Mononuclear cell (primary cell): ENCODE measurements around the gene NCS1. TPM values are rescaled to one million over a fixed set of nuclear protein-coding genes. Genes with fewer than 3 reads are reported as not detected.

Experiments used
- H3K27me3 ChIP-seq: 2 replicates; pipeline ENCODE4 v1.6.0; 2011; ENCODE audit warnings: low read length, control low read depth; ENCODE audit not compliant: insufficient read depth
- H3K4me1 ChIP-seq: 2 replicates; pipeline ENCODE4 v1.5.1; 2011; ENCODE audit warnings: mild to moderate bottlenecking, low read length, control low read depth; ENCODE audit not compliant: insufficient read depth
- H3K4me3 ChIP-seq: 2 replicates; pipeline ENCODE4 v1.5.1; 2011; ENCODE audit warnings: mild to moderate bottlenecking, low read length, moderate library complexity
- H3K9me3 ChIP-seq: 2 replicates; pipeline ENCODE4 v1.5.1; 2011; ENCODE audit warnings: low read depth, mild to moderate bottlenecking, control low read depth, low read length
- total RNA-seq: library from RNA; depleted of rRNA; stranded (reverse); fragments of >200 nt; gene quantifications from one replicate; pipeline ENCODE4 v1.2.3, GENCODE V29; 2012

Gene NCS1
- total RNA-seq, 1 donor, result 0.42 TPM

GRCh38 chr9:130204959-130205358 lies 32.8 kb downstream of the NCS1 start:
- H3K4me3 ChIP-seq, result no peak overlapping the region
- H3K27me3 ChIP-seq, result no peaks in the 10 kb centered on the region
- no peaks in the 10 kb centered on the region for H3K9me3 ChIP-seq
- no peaks in the 10 kb centered on the region for H3K4me1 ChIP-seq

GRCh38 chr9:130205912-130206311 lies 33.7 kb downstream of the NCS1 start:
- Histone ChIP-seq H3K27me3 (no peaks in the 10 kb centered on the region), H3K4me1 (no peaks in the 10 kb centered on the region), H3K4me3 (no peak overlapping the region), H3K9me3 (no peaks in the 10 kb centered on the region)

GRCh38 chr9:130206579-130206978 lies 34.4 kb downstream of the NCS1 start:
- Histone ChIP-seq H3K9me3 (no peaks in the 10 kb centered on the region), H3K4me1 (no peaks in the 10 kb centered on the region), H3K27me3 (no peaks in the 10 kb centered on the region), H3K4me3 (no peak overlapping the region)

GRCh38 chr9:130207241-130207992 lies 35.2 kb downstream of the NCS1 start:
- H3K4me3 ChIP-seq, result no peak overlapping the region
- H3K9me3 ChIP-seq, result no peaks in the 10 kb centered on the region
- no peaks in the 10 kb centered on the region for H3K27me3 ChIP-seq
- H3K4me1 ChIP-seq, result no peaks in the 10 kb centered on the region

GRCh38 chr9:130208600-130209347 lies 36.6 kb downstream of the NCS1 start:
- Histone ChIP-seq H3K9me3 (no peaks in the 10 kb centered on the region), H3K4me3 (no peak overlapping the region), H3K27me3 (no peaks in the 10 kb centered on the region), H3K4me1 (no peaks in the 10 kb centered on the region)

- Histone ChIP-seq H3K27me3 (no peaks in the 10 kb centered on the region), H3K4me1 (no peaks in the 10 kb centered on the region), H3K9me3 (no peaks in the 10 kb centered on the region), H3K4me3 (no peak overlapping the region)
These were observed 37.2 kb downstream of the NCS1 start for GRCh38 chr9:130209422-130209821.

GRCh38 chr9:130211548-130212226 lies 39.5 kb downstream of the NCS1 start:
- no peak overlapping the region for H3K4me3 ChIP-seq
- no peaks in the 10 kb centered on the region for H3K4me1 ChIP-seq
- no peaks in the 10 kb centered on the region for H3K27me3 ChIP-seq
- H3K9me3 ChIP-seq, result no peaks in the 10 kb centered on the region

GRCh38 chr9:130212543-130213297 lies 40.5 kb downstream of the NCS1 start:
- Histone ChIP-seq H3K27me3 (no peaks in the 10 kb centered on the region), H3K4me1 (no peaks in the 10 kb centered on the region), H3K4me3 (no peak overlapping the region), H3K9me3 (no peaks in the 10 kb centered on the region)

- Histone ChIP-seq H3K9me3 (no peaks in the 10 kb centered on the region), H3K4me3 (no peak overlapping the region), H3K4me1 (no peaks in the 10 kb centered on the region), H3K27me3 (no peaks in the 10 kb centered on the region)
These were observed 41.9 kb downstream of the NCS1 start for GRCh38 chr9:130213911-130214761.

- Histone ChIP-seq H3K9me3 (no peaks in the 10 kb centered on the region), H3K4me1 (no peaks in the 10 kb centered on the region), H3K27me3 (no peaks in the 10 kb centered on the region), H3K4me3 (no peak overlapping the region)
These were observed 42.7 kb downstream of the NCS1 start for GRCh38 chr9:130214776-130215340.

- Histone ChIP-seq H3K4me1 (no peaks in the 10 kb centered on the region), H3K27me3 (no peaks in the 10 kb centered on the region), H3K4me3 (no peak overlapping the region), H3K9me3 (no peaks in the 10 kb centered on the region)
These were observed 43.3 kb downstream of the NCS1 start for GRCh38 chr9:130215341-130216119.

- Histone ChIP-seq H3K27me3 (no peaks in the 10 kb centered on the region), H3K9me3 (no peaks in the 10 kb centered on the region), H3K4me1 (no peaks in the 10 kb centered on the region), H3K4me3 (no peak overlapping the region)
These were observed 45.6 kb downstream of the NCS1 start for GRCh38 chr9:130217838-130218237.

GRCh38 chr9:130219661-130220096 lies 47.5 kb downstream of the NCS1 start:
- H3K27me3 ChIP-seq, result no peaks in the 10 kb centered on the region
- H3K4me3 ChIP-seq, result no peak overlapping the region
- H3K4me1 ChIP-seq, result no peaks in the 10 kb centered on the region
- H3K9me3 ChIP-seq, result no peaks in the 10 kb centered on the region
